ENCODE results near the gene ERFL. TPM values are rescaled to one million over a fixed set of nuclear protein-coding genes. Genes with fewer than 3 reads are reported as not detected.

The ERFL gene
- total RNA-seq, 1 donor from 2014 or later, result 0.36 TPM

GRCh38 chr19:41897820-41898219 lies 30.4 kb downstream of the ERFL start:
- DNase-seq (ENCODE audit: low spot score), result no peak

- no peak for DNase-seq (ENCODE audit: low spot score)
Measured at GRCh38 chr19:41897181-41897580, 31.1 kb downstream of the ERFL start.

GRCh38 chr19:41896581-41896942 lies 31.7 kb downstream of the ERFL start:
- no peak for DNase-seq (ENCODE audit: low spot score)

GRCh38 chr19:41895745-41896580 lies 32.3 kb downstream of the ERFL start:
- DNase-seq (ENCODE audit: low spot score), result no peak

- DNase-seq (ENCODE audit: low spot score), result no peak
Measured at GRCh38 chr19:41894350-41894749, 33.9 kb downstream of the ERFL start.

GRCh38 chr19:41893899-41894298 lies 34.4 kb downstream of the ERFL start:
- DNase-seq (ENCODE audit: low spot score), result no peak

- no peak for DNase-seq (ENCODE audit: low spot score)
Measured at GRCh38 chr19:41892173-41892902, 35.9 kb downstream of the ERFL start.

- DNase-seq (ENCODE audit: low spot score), result no peak
Measured at GRCh38 chr19:41890936-41891335, 37.3 kb downstream of the ERFL start.

GRCh38 chr19:41889896-41890295 lies 38.4 kb downstream of the ERFL start:
- no peak for DNase-seq (ENCODE audit: low spot score)

GRCh38 chr19:41888926-41889325 lies 39.3 kb downstream of the ERFL start:
- DNase-seq (ENCODE audit: low spot score), result no peak

GRCh38 chr19:41887711-41888382 lies 40.4 kb downstream of the ERFL start:
- DNase-seq (ENCODE audit: low spot score), result no peak

- no peak for DNase-seq (ENCODE audit: low spot score)
Measured at GRCh38 chr19:41886761-41887710, 41.2 kb downstream of the ERFL start.

- peak; percentile 94 for DNase-seq (ENCODE audit: low spot score)
Measured at GRCh38 chr19:41883821-41884733, 44.2 kb downstream of the ERFL start.

- DNase-seq (ENCODE audit: low spot score), result no peak
Measured at GRCh38 chr19:41883463-41883820, 44.8 kb downstream of the ERFL start.

GRCh38 chr19:41882568-41883462 lies 45.4 kb downstream of the ERFL start, which contains the start of gene ARHGEF1:
TSS of gene ARHGEF1 (plus strand) at chr19:41883184. CDS start at chr19:41888083, 4,899 bp downstream.
- no peak for DNase-seq (ENCODE audit: low spot score)

GRCh38 chr19:41880329-41880708 lies 47.9 kb downstream of the ERFL start:
- no peak for DNase-seq (ENCODE audit: low spot score)

GRCh38 chr19:41879670-41880328 lies 48.5 kb downstream of the ERFL start:
- DNase-seq (ENCODE audit: low spot score), result no peak

- no peak for DNase-seq (ENCODE audit: low spot score)
Measured at GRCh38 chr19:41879080-41879479, 49.2 kb downstream of the ERFL start.
